HCT116 (cell line): Measurements from ENCODE around the gene GJC1.

ENCODE experiments used
- EZH2 ChIP-seq: fragments of 200-600 bp; sonication (generic); IDR thresholded peaks from 2 replicates; pipeline ENCODE4 v1.6.1; 2017; ENCODE audit warnings: antibody characterized with exemption, mixed run types
- EZH2phosphoT487 ChIP-seq: fragments of 200-600 bp; IDR thresholded peaks from 2 replicates; pipeline ENCODE4 v1.6.1; 2018; ENCODE audit warnings: antibody characterized with exemption, borderline replicate concordance
- POLR2AphosphoS5 ChIP-seq: IDR thresholded peaks from 2 replicates; pipeline ENCODE4 v1.6.1; 2011; ENCODE audit warnings: mild to moderate bottlenecking, low read depth, low read length, moderate library complexity
- RAD21 ChIP-seq: IDR thresholded peaks from 2 replicates; pipeline ENCODE4 v1.6.1; 2012; ENCODE audit warnings: low read depth, mild to moderate bottlenecking
- SIN3A ChIP-seq: IDR thresholded peaks from 2 replicates; pipeline ENCODE4 v1.6.1; 2012; ENCODE audit warnings: low read depth
- SP1 ChIP-seq: IDR thresholded peaks from 2 replicates; pipeline ENCODE4 v1.6.1; 2012; ENCODE audit warnings: low read depth
- SRF ChIP-seq: IDR thresholded peaks from 2 replicates; pipeline ENCODE4 v1.6.1; 2012; ENCODE audit warnings: low read depth
- ZBTB33 ChIP-seq: IDR thresholded peaks from 2 replicates; pipeline ENCODE4 v1.6.1; 2011; ENCODE audit warnings: mild to moderate bottlenecking, low read length, moderate library complexity; ENCODE audit not compliant: insufficient replicate concordance; ENCODE audit errors: extremely low read depth
- TF ChIP-seq, protein P1 (sequence below), 3 experiments: fragments of 200-600 bp in 1 of 3; sonication (generic) in 1 of 3; IDR thresholded peaks in 2 of 3; conservative IDR thresholded peaks in 1 of 3; 2 replicates each; pipeline ENCODE4 v1.5.1; 2012 to 2017; ENCODE audit warnings: low read depth in 2 of 3, low read length in 2 of 3, antibody characterized with exemption in 1 of 3, borderline replicate concordance in 1 of 3, control low read depth in 1 of 3, mild to moderate bottlenecking in 1 of 3, mixed read lengths in 1 of 3, mixed run types in 1 of 3, moderate library complexity in 1 of 3; ENCODE audit not compliant: insufficient read depth in 1 of 3

- TF ChIP-seq EZH2phosphoT487 = no peak
- TF ChIP-seq, protein P1, sequence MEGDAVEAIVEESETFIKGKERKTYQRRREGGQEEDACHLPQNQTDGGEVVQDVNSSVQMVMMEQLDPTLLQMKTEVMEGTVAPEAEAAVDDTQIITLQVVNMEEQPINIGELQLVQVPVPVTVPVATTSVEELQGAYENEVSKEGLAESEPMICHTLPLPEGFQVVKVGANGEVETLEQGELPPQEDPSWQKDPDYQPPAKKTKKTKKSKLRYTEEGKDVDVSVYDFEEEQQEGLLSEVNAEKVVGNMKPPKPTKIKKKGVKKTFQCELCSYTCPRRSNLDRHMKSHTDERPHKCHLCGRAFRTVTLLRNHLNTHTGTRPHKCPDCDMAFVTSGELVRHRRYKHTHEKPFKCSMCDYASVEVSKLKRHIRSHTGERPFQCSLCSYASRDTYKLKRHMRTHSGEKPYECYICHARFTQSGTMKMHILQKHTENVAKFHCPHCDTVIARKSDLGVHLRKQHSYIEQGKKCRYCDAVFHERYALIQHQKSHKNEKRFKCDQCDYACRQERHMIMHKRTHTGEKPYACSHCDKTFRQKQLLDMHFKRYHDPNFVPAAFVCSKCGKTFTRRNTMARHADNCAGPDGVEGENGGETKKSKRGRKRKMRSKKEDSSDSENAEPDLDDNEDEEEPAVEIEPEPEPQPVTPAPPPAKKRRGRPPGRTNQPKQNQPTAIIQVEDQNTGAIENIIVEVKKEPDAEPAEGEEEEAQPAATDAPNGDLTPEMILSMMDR (IDR thresholded peaks at IDR 0.05 in 2 of 3, conservative IDR thresholded peaks at IDR 0.05 in 1 of 3; ENCODE audit: borderline replicate concordance in 1 of 3, insufficient read depth in 1 of 3, low read depth in 2 of 3, low read length in 2 of 3) = no peak
- no peak for TF ChIP-seq POLR2AphosphoS5
- no peak for TF ChIP-seq SP1
- no peak for TF ChIP-seq RAD21
- no peak for TF ChIP-seq EZH2
- no peak for TF ChIP-seq SIN3A
- TF ChIP-seq ZBTB33 = no peak
- no peak for TF ChIP-seq SRF
Observed at GRCh38 chr17:44795421-44795820, 34.7 kb downstream of the GJC1 start.
